Left colon (tissue), 2 donors: ENCODE measurements around the gene HNF1A. TPM values are rescaled to one million over a fixed set of nuclear protein-coding genes. Genes with fewer than 3 reads are reported as not detected.
A peak's percentile ranks its signal among the peaks of the same experiment; 100 is the strongest.
"Not testable (repeated sequence)": the region's sequence is repeated elsewhere in the genome, so short reads cannot be mapped to it uniquely, and the experiment has no call there.

Source experiments
- ATAC-seq: fragments of 200-7000 bp; cut with Tn5 transposase; one replicate; pipeline ENCODE4 v1.9.1; 2020; ENCODE audit warnings: mild to moderate bottlenecking, moderate library complexity
- DNase-seq, 2 donors: peaks; one replicate each; pipeline ENCODE4 v3.0.0-alpha.2; 2020
- intact Hi-C, 2 donors: fragments of 100-400 bp; cut with DNase I in 1 of 2; cut with micrococcal nuclease in 1 of 2; formaldehyde crosslinking; loops; one replicate each; pipeline versions ENCODE4 v1.11.2 to v1.14.0; 2022; cut with DNase I, micrococcal nuclease
- total RNA-seq, 2 donors: library from RNA; stranded (reverse); fragmentation: NEBNext Ultra II Directional; extraction: Animal tissue kit (Norgen Biotek cat#: 25700); gene quantifications; one replicate each; pipeline ENCODE4 v1.2.1, GENCODE V29; 2021
- donor health status: DM: no; HTN: no; CAD: no.
- donor health status: DM: yes; HTN: yes; CAD: no.

HNF1A gene
- total RNA-seq, 2 donors from 2014 or later: 16.0 to 16.9 TPM

- intact Hi-C loops: no loop called here
- DNase-seq (no peak), ATAC-seq (peak; percentile 68)
These were observed 48.1 kb downstream of the HNF1A start for GRCh38 chr12:121026274-121027045.

GRCh38 chr12:121030576-121031212 lies 52.4 kb downstream of the HNF1A start:
- ATAC-seq: no peak
- intact Hi-C loops: no loop called here
- DNase-seq: no peak

GRCh38 chr12:121033625-121034349 lies 55.4 kb downstream of the HNF1A start:
- intact Hi-C loops: no loop called here
- no peak for DNase-seq
- peak; percentile 58 for ATAC-seq

GRCh38 chr12:121034616-121035305 lies 56.4 kb downstream of the HNF1A start:
- intact Hi-C loops: no loop called here
- ATAC-seq (no peak), DNase-seq (no peak)

GRCh38 chr12:121036810-121037326 lies 58.5 kb downstream of the HNF1A start:
- no peak for DNase-seq
- ATAC-seq: no peak
- intact Hi-C loops: no loop called here

- peak; percentile 90 for ATAC-seq
- intact Hi-C loops: no loop called here
- DNase-seq: peak; percentile 69 to 73
These were observed 60.7 kb downstream of the HNF1A start, which contains the start of gene OASL for GRCh38 chr12:121038861-121039668. Gene OASL, minus strand, starts transcription at chr12:121039246. Its CDS starts 275 bp downstream, at chr12:121038971.

GRCh38 chr12:121043067-121043466 lies 64.7 kb downstream of the HNF1A start:
- intact Hi-C loops: no loop called here
- no peak for DNase-seq
- no peak for ATAC-seq

GRCh38 chr12:121047400-121047799 lies 69.1 kb downstream of the HNF1A start:
- intact Hi-C loops: not testable (repeated sequence)
- ATAC-seq (peak; percentile 85), DNase-seq (peak; percentile 69 to 78)

- ATAC-seq (no peak), DNase-seq (no peak)
- intact Hi-C loops: no loop called here
These were observed 70.1 kb downstream of the HNF1A start for GRCh38 chr12:121048442-121048841.

GRCh38 chr12:121050725-121051124 lies 72.4 kb downstream of the HNF1A start:
- intact Hi-C loops: no loop called here
- DNase-seq (no peak), ATAC-seq (no peak)

Other genes starting within 250 kb of the HNF1A start
- 10 to 100 TPM; 55.6 to 62.1 TPM for gene SPPL3, start 74.2 kb upstream of the HNF1A start, total RNA-seq
- 10 to 100 TPM; 12.5 to 14.4 TPM for gene C12orf43, start 37.9 kb downstream of the HNF1A start, total RNA-seq
- 10 to 100 TPM in 1 of 2 donors, 1 to 10 TPM in 1; 7.1 to 16.6 TPM for gene OASL, start 60.7 kb downstream of the HNF1A start, total RNA-seq
- 1 to 10 TPM in 1 of 2 donors, under 1 TPM in 1; 0.46 to 2.4 TPM for gene P2RX7, start 154.3 kb downstream of the HNF1A start, total RNA-seq
- gene P2RX4, start 231.6 kb downstream of the HNF1A start, total RNA-seq: 100 to 1,000 TPM; 131 to 146 TPM